Transverse colon (tissue), 4 donors: ENCODE measurements around the gene SALL1.

ENCODE experiments used
- EP300 ChIP-seq: sonication (generic); formaldehyde crosslinking; IDR thresholded peaks from one replicate; pipeline ENCODE4 v1.6.1; 2017; ENCODE audit warnings: antibody characterized with exemption, low read depth
- POLR2A ChIP-seq: fragments of 450-650 bp; IDR thresholded peaks from one replicate; pipeline ENCODE4 v1.6.1; 2016; ENCODE audit warnings: antibody characterized with exemption, mild to moderate bottlenecking, moderate library complexity
- POLR2AphosphoS5 ChIP-seq, 3 donors: sonication (generic); formaldehyde crosslinking; IDR thresholded peaks; one replicate each; pipeline ENCODE4 v1.6.1; 2016; ENCODE audit warnings: antibody characterized with exemption in 3 of 3
- TF ChIP-seq, protein P1 (sequence below), 5 experiments: fragments of 200-600 bp in 3 of 5; fragments of 450-650 bp in 2 of 5; sonication (generic) in 3 of 5; IDR thresholded peaks; 1 replicate in 2 of 5; 2 replicates in 3 of 5; pipeline ENCODE4 v1.5.1; 2016 to 2017; ENCODE audit warnings: antibody characterized with exemption in 5 of 5, inconsistent platforms in 3 of 5, mild to moderate bottlenecking in 2 of 5, moderate library complexity in 1 of 5

GRCh38 chr16:51143196-51143977, 7.7 kb downstream of the SALL1 start:
- TF ChIP-seq POLR2AphosphoS5 (IDR thresholded peaks at IDR 0.05) (no peak), EP300 (no peak), POLR2A (no peak)
- TF ChIP-seq, protein P1, sequence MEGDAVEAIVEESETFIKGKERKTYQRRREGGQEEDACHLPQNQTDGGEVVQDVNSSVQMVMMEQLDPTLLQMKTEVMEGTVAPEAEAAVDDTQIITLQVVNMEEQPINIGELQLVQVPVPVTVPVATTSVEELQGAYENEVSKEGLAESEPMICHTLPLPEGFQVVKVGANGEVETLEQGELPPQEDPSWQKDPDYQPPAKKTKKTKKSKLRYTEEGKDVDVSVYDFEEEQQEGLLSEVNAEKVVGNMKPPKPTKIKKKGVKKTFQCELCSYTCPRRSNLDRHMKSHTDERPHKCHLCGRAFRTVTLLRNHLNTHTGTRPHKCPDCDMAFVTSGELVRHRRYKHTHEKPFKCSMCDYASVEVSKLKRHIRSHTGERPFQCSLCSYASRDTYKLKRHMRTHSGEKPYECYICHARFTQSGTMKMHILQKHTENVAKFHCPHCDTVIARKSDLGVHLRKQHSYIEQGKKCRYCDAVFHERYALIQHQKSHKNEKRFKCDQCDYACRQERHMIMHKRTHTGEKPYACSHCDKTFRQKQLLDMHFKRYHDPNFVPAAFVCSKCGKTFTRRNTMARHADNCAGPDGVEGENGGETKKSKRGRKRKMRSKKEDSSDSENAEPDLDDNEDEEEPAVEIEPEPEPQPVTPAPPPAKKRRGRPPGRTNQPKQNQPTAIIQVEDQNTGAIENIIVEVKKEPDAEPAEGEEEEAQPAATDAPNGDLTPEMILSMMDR (IDR thresholded peaks at IDR 0.05), result no peak
